PC-9 (cell line): ENCODE measurements around the gene ZBTB22.

Experiments used
- EZH2 ChIP-seq: fragments of 200-600 bp; sonication (generic); IDR thresholded peaks from 2 replicates; pipeline ENCODE4 v1.8.0; 2017; ENCODE audit warnings: antibody characterized with exemption, low read depth
- TF ChIP-seq, protein P1 (sequence below): fragments of 200-600 bp; sonication (generic); conservative IDR thresholded peaks from 2 replicates; pipeline ENCODE4 v1.6.1; 2017; ENCODE audit warnings: mixed run types, antibody characterized with exemption, mild to moderate bottlenecking, moderate library complexity

DNA sequence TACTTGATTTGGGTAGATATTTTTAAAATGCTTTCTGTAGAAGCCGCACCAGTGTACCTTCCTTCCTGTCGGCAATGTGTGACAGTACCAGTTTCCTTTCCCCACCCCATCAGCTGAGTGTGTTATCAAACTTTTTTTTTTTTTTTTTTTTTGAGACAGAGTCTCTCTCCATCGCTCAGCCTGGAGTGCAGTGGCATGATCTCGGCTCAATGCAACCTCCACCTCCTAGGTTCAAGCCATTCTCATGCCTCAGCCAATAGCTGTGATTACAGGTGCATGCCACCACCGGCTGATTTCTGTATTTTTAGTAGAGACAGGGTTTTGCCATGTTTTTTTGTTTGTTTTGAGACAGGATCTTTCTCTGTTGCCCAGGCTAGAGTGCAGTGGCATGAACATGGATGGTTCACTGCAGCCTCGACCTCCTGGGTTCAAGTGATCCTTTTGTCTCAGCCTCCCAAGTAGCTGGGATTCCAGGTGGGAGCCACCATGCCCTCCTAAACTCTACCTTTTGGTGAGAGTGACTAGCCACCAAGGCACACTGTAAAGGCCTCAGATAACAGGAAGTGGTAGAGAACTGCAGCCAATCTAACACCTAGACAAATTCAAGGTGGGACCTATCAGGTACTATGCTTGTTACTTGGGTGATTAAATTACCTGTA, 26.5 kb upstream of the ZBTB22 start:
- TF ChIP-seq, protein P1, sequence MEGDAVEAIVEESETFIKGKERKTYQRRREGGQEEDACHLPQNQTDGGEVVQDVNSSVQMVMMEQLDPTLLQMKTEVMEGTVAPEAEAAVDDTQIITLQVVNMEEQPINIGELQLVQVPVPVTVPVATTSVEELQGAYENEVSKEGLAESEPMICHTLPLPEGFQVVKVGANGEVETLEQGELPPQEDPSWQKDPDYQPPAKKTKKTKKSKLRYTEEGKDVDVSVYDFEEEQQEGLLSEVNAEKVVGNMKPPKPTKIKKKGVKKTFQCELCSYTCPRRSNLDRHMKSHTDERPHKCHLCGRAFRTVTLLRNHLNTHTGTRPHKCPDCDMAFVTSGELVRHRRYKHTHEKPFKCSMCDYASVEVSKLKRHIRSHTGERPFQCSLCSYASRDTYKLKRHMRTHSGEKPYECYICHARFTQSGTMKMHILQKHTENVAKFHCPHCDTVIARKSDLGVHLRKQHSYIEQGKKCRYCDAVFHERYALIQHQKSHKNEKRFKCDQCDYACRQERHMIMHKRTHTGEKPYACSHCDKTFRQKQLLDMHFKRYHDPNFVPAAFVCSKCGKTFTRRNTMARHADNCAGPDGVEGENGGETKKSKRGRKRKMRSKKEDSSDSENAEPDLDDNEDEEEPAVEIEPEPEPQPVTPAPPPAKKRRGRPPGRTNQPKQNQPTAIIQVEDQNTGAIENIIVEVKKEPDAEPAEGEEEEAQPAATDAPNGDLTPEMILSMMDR = no peak
- no peak for TF ChIP-seq EZH2
